Measurements from ENCODE around the gene SPECC1.
"Not testable (repeated sequence)": the region's sequence is repeated elsewhere in the genome, so short reads cannot be mapped to it uniquely, and the experiment has no call there.

Gene SPECC1

GRCh38 chr17:20363846-20364245, 354.7 kb downstream of the SPECC1 start:
- DNase-seq, result not testable (repeated sequence)

Measured in RPMI8226 (cell line).